Heart left ventricle (tissue), 13 donors: ENCODE measurements around the gene GCHFR.

ENCODE experiments used
- POLR2A ChIP-seq, 2 donors: fragments of 450-650 bp; IDR thresholded peaks; one replicate each; pipeline ENCODE4 v1.6.1; 2017; ENCODE audit warnings: antibody characterized with exemption in 2 of 2, mild to moderate bottlenecking in 2 of 2, moderate library complexity in 2 of 2
- TF ChIP-seq, protein P1 (sequence below), 12 donors: fragments of 200-600 bp; sonication (generic) in 4 of 12; IDR thresholded peaks; one replicate each; pipeline versions ENCODE4 v1.5.0 to v1.8.0; 2018 to 2022; ENCODE audit warnings: antibody characterized with exemption in 12 of 12, mild to moderate bottlenecking in 5 of 12
- donor health status: ischemic (EF 13 %, LVEDD 7.1; RV severe dilation, severe dysfunction).
- donor health status: DM: no; HTN: yes; CAD: no.
- donor health status: DM: no; HTN: no; CAD: no.
- donor health status: ischemic (EF 25% LVEDD 6.9; RV normal size, moderate dysfunction).
- donor health status: ischemic (EF 25% LVEDD 5.7; RV mildly dilated, moderate dysfunction).
- donor health status: ischemic (EF 35%, LVEDD 5.7; RV mildly dilated, moderate dysfunction).
- donor health status: nonischemic (EF 11% LVEDD 7.7; RV severe dilation, severe dysfunction).
- donor health status: DM: yes; HTN: yes; CAD: no.
- donor health status: PGD.
- donor health status: ischemic (EF 29% LVEDD 5.4; RV normal size, mild dysfunction).
- donor health status: nonischemic (EF 23%, LVEDD 6.1; RV moderate dilation, normal function).

DNA sequence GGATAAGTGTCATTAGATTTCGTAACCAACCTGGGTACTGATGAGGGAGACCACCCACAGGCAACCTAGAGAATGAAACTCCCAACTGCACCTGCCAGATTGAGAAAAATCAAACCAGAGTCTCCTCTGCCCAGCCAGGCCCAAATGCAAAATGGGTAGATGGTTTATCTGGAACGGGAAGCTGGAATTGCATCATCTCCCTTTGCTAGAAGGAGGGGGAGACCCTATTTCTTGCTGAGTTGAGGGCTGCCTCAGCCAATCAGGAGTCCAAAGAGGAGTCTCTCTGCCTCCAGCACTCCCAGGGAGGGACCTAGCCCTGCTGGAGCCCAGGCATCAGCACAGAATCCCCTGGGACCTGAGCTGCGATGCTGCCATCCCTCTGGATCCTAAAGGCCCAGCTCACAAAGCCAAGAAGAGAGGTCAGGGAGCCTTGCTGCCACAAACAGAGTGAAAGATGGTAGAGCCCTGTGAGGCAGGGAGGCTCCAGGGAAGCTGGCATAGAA lies 16.9 kb upstream of the GCHFR start:
- TF ChIP-seq, protein P1, sequence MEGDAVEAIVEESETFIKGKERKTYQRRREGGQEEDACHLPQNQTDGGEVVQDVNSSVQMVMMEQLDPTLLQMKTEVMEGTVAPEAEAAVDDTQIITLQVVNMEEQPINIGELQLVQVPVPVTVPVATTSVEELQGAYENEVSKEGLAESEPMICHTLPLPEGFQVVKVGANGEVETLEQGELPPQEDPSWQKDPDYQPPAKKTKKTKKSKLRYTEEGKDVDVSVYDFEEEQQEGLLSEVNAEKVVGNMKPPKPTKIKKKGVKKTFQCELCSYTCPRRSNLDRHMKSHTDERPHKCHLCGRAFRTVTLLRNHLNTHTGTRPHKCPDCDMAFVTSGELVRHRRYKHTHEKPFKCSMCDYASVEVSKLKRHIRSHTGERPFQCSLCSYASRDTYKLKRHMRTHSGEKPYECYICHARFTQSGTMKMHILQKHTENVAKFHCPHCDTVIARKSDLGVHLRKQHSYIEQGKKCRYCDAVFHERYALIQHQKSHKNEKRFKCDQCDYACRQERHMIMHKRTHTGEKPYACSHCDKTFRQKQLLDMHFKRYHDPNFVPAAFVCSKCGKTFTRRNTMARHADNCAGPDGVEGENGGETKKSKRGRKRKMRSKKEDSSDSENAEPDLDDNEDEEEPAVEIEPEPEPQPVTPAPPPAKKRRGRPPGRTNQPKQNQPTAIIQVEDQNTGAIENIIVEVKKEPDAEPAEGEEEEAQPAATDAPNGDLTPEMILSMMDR (IDR thresholded peaks at IDR 0.05), result no peak
- TF ChIP-seq POLR2A (IDR thresholded peaks at IDR 0.05), result no peak
